Body of pancreas (tissue), 4 donors: Measurements from ENCODE around the gene MFAP1.

Experiments used
- CTCF ChIP-seq, 7 experiments: fragments of 450-650 bp in 4 of 7; fragments of 200-600 bp in 3 of 7; sonication (generic) in 3 of 7; IDR thresholded peaks; one replicate each; pipeline ENCODE4 v1.5.1; 2016 to 2019; ENCODE audit warnings: antibody characterized with exemption in 7 of 7
- POLR2A ChIP-seq, 3 donors: fragments of 450-650 bp; IDR thresholded peaks; one replicate each; pipeline ENCODE4 v1.6.1; 2016; ENCODE audit warnings: antibody characterized with exemption in 3 of 3, mild to moderate bottlenecking in 2 of 3

GRCh38 chr15:43851251-43851650 lies 26.8 kb upstream of the MFAP1 start:
- TF ChIP-seq CTCF (IDR thresholded peaks at IDR 0.05) (no peak), POLR2A (IDR thresholded peaks at IDR 0.05) (no peak)
